HepG2 (cell line): ENCODE data around the gene GRK3. TPM values are rescaled to one million over a fixed set of nuclear protein-coding genes. Genes with fewer than 3 reads are reported as not detected.
"Not testable (repeated sequence)": the region's sequence is repeated elsewhere in the genome, so short reads cannot be mapped to it uniquely, and the experiment has no call there.

ENCODE experiments used
- ATAC-seq: fragments of 200-7000 bp; cut with Tn5 transposase; 3 replicates; pipeline ENCODE4 v1.9.1; 2020; ENCODE audit warnings: mild to moderate bottlenecking, moderate library complexity
- BruUV-seq: library from RNA; stranded (reverse); fragments of 400-500 nt; replicated peaks from 2 replicates; lab custom pipeline; 2021; lab: Mats Ljungman, UMichigan
- CTCF ChIA-PET: fragments of 300-600 bp; formaldehyde crosslinking; extraction: SDS; loops from one replicate; lab custom pipeline; 2021; ENCODE audit warnings: low total read pairs, inconsistent platforms, low intra/inter-chr PET ratio; lab: Yijun Ruan, JAX
- POLR2A ChIA-PET: fragments of 350-600 bp; sonication (Branson Sonifier 250); formaldehyde crosslinking; loops from one replicate; lab custom pipeline; 2020; ENCODE audit warnings: antibody characterized with exemption, inconsistent platforms; lab: Yijun Ruan, JAX
- DNase-seq: peaks from one replicate; pipeline ENCODE4 v3.0.0-alpha.2; 2015; ENCODE audit warnings: low spot score
- FAIRE-seq: peaks from 3 replicates; lab custom pipeline; 2011; peaks lifted over from hg19 to GRCh38; lab: Jason Lieb, UNC
- H2AFZ ChIP-seq: one replicate; pipeline ENCODE4 v1.6.1; 2011; ENCODE audit warnings: low read length, inconsistent platforms
- H3K27ac ChIP-seq: fragments of 300-600 bp; 3 replicates; pipeline ENCODE4 v1.8.0; 2011; ENCODE audit warnings: mixed run types, mild to moderate bottlenecking, mixed read lengths, low read length, inconsistent platforms; ENCODE audit not compliant: insufficient read depth; ENCODE audit errors: extremely low read length
- H3K27me3 ChIP-seq, 2 experiments: fragments of 200-600 bp in 1 of 2; 2 replicates in 1 of 2; 3 replicates in 1 of 2; pipeline versions ENCODE4 v1.6.0 to v1.8.0; 2011; ENCODE audit warnings: low read length in 2 of 2, mild to moderate bottlenecking in 2 of 2, moderate library complexity in 2 of 2, inconsistent platforms in 1 of 2; ENCODE audit not compliant: insufficient read depth in 2 of 2, control insufficient read depth in 1 of 2
- H3K36me3 ChIP-seq, 2 experiments: fragments of 200-600 bp in 1 of 2; replicated peaks in 1 of 2; 2 replicates in 1 of 2; 3 replicates in 1 of 2; pipeline versions ENCODE4 v1.5.1 to v1.8.0; 2011; ENCODE audit warnings: low read length in 2 of 2, inconsistent platforms in 1 of 2; ENCODE audit not compliant: insufficient read depth in 2 of 2, control insufficient read depth in 1 of 2
- H3K4me1 ChIP-seq: 2 replicates; pipeline ENCODE4 v1.5.1; 2012; ENCODE audit warnings: low read length, inconsistent platforms; ENCODE audit not compliant: insufficient read depth
- H3K4me2 ChIP-seq: 2 replicates; pipeline ENCODE4 v1.6.0; 2011; ENCODE audit warnings: low read depth, low read length, inconsistent platforms
- H3K4me3 ChIP-seq, 3 experiments: fragments of 200-600 bp in 1 of 3; sonication (generic), shearing (Covaris generic) in 1 of 3; replicated peaks in 1 of 3; 2 replicates each; pipeline ENCODE4 v1.5.1; 2011 to 2016; ENCODE audit warnings: low read length in 3 of 3, inconsistent platforms in 2 of 3, low read depth in 2 of 3, mild to moderate bottlenecking in 2 of 3, control low read depth in 1 of 3, mixed read lengths in 1 of 3; ENCODE audit not compliant: insufficient read depth in 1 of 3
- H3K79me2 ChIP-seq: one replicate; pipeline ENCODE4 v1.6.1; 2011; ENCODE audit warnings: low read length, inconsistent platforms; ENCODE audit not compliant: insufficient read depth
- H3K9ac ChIP-seq: 2 replicates; pipeline ENCODE4 v1.6.0; 2011; ENCODE audit warnings: mild to moderate bottlenecking, low read depth, low read length, inconsistent platforms; ENCODE audit not compliant: insufficient read depth
- H3K9me3 ChIP-seq: 2 replicates; pipeline ENCODE4 v1.5.1; 2012; ENCODE audit warnings: mild to moderate bottlenecking, low read length
- H4K20me1 ChIP-seq: 2 replicates; pipeline ENCODE4 v1.6.0; 2011; ENCODE audit warnings: inconsistent platforms, mild to moderate bottlenecking, low read length, moderate library complexity; ENCODE audit not compliant: insufficient read depth
- RCOR2 ChIP-seq: IDR thresholded peaks from 2 replicates; pipeline ENCODE4 v1.6.1; 2016; ENCODE audit warnings: missing biosample characterization, missing genetic modification reagents
- ZNF34 ChIP-seq: sonication (generic); formaldehyde crosslinking; IDR thresholded peaks from 2 replicates; pipeline ENCODE4 v1.4.0; 2020; ENCODE audit warnings: mild to moderate bottlenecking, missing genetic modification reagents, borderline replicate concordance
- WGBS: methylation state at CpG from one replicate; pipeline ENCODE4 v1.1.6; 2017; ENCODE audit warnings: low lambda C conversion rate; 5-methylcytosine and 5-hydroxymethylcytosine counted together
- in situ Hi-C: cut with HindIII; loops from 2 replicates; pipeline ENCODE4 v1.10.0; 2017; ENCODE audit warnings: low pct_unique_long_range_greater_than_20kb; ENCODE audit not compliant: extremely low pct_ligation_motif_present
- intact Hi-C: fragments of 100-400 bp; cut with micrococcal nuclease; formaldehyde crosslinking; loops from one replicate; pipeline ENCODE4 v1.10.0; 2022; ENCODE audit not compliant: unreplicated experiment
- polyA plus RNA-seq, 8 experiments: library from polyadenylated mRNA; depleted of rRNA in 3 of 8; stranded (reverse) in 7 of 8; unstranded in 1 of 8; fragments of >200 nt; fragmentation: Illumina TruSeq in 4 of 8; extraction: Trizol in 4 of 8; gene quantifications; 2 replicates each; pipeline versions ENCODE4 v1.2.1 to v1.2.3, GENCODE V29; 2011 to 2016; ENCODE audit warnings: low read depth in 4 of 8, missing spikeins in 1 of 8, mixed read lengths in 1 of 8; ENCODE audit not compliant: insufficient read depth in 1 of 8
- total RNA-seq, 5 experiments: library from RNA; depleted of rRNA; stranded (reverse); fragments of >200 nt; fragmentation: Illumina TruSeq; extraction: Trizol; gene quantifications; 2 replicates each; pipeline ENCODE4 v1.2.3, GENCODE V29; 2016; ENCODE audit warnings: low read depth in 1 of 5
- TF ChIP-seq, protein P1 (sequence below): sonication (generic); formaldehyde crosslinking; IDR thresholded peaks from 2 replicates; pipeline ENCODE4 v1.4.0; 2020; ENCODE audit warnings: missing genetic modification reagents, borderline replicate concordance
- TF ChIP-seq, protein P2 (sequence below): sonication (generic); formaldehyde crosslinking; IDR thresholded peaks from 2 replicates; pipeline ENCODE4 v1.4.0; 2020; ENCODE audit warnings: missing genetic modification reagents
- TF ChIP-seq, protein P3 (sequence below): sonication (generic); formaldehyde crosslinking; conservative IDR thresholded peaks from 2 replicates; pipeline ENCODE4 v1.8.0; 2022; ENCODE audit warnings: mild to moderate bottlenecking, moderate library complexity, missing genetic modification reagents

Gene GRK3
- total and polyA plus RNA-seq, 2 of the 13 experiments (the other 11 are each of a cell fraction or from before 2014, with no cell fraction given) = 8.5 to 16.7 TPM

DNA sequence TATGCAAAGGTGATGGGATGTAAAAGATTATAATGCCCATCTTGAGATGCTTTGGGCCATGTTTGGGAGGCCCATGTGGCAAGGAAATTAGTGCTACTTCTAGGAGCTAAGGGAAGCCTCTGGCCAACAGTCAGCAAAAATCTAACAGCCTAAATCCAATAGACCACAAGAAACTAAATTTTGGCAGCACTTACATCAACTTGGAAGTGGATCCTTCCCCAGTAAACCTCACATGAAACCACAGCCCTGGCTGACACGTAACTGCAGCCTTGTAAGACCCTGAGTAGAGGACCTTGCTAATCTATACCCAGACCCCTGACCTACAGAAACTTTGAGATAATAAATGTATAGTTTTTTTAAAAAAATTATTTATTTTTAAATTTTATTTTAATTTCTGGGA lies 13.1 kb upstream of the GRK3 start (continued):
- TF ChIP-seq, protein P1, sequence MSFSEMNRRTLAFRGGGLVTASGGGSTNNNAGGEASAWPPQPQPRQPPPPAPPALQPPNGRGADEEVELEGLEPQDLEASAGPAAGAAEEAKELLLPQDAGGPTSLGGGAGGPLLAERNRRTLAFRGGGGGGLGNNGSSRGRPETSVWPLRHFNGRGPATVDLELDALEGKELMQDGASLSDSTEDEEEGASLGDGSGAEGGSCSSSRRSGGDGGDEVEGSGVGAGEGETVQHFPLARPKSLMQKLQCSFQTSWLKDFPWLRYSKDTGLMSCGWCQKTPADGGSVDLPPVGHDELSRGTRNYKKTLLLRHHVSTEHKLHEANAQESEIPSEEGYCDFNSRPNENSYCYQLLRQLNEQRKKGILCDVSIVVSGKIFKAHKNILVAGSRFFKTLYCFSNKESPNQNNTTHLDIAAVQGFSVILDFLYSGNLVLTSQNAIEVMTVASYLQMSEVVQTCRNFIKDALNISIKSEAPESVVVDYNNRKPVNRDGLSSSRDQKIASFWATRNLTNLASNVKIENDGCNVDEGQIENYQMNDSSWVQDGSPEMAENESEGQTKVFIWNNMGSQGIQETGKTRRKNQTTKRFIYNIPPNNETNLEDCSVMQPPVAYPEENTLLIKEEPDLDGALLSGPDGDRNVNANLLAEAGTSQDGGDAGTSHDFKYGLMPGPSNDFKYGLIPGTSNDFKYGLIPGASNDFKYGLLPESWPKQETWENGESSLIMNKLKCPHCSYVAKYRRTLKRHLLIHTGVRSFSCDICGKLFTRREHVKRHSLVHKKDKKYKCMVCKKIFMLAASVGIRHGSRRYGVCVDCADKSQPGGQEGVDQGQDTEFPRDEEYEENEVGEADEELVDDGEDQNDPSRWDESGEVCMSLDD (CRISPR knock-in tag) = no peak

DNA sequence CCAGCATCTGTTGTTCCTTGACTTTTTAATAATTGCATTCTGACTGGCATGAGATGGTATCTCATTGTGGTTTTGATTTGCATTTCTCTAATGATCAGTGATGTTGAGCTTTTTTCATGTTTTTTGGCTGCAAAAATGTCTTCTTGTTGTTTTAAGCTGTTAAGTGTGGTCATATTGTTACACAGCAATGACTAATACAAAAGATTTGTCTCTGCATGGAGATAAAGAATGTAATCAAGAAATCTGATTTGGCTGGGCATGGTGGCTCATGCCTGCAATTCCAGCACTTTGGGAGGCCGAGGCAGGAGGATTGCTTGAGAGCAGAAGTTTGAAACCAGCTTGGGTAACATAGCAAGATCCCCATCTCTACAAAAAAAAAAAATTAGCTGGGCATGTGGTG lies 12.1 kb upstream of the GRK3 start:
- ATAC-seq, H3K36me3 ChIP-seq, in situ Hi-C loops, H3K9ac ChIP-seq, BruUV-seq, H3K27me3 ChIP-seq, H3K4me3 ChIP-seq, intact Hi-C loops, FAIRE-seq, H4K20me1 ChIP-seq, H3K4me2 ChIP-seq, H2AFZ ChIP-seq, H3K79me2 ChIP-seq, DNase-seq, H3K27ac ChIP-seq, POLR2A ChIA-PET, CTCF ChIA-PET, H3K9me3 ChIP-seq: not testable (repeated sequence)
- peaks cover 20% of the 10 kb centered on the region for H3K4me1 ChIP-seq
- WGBS = 61% methylated on average over 1 of the region's 1 CpG

DNA sequence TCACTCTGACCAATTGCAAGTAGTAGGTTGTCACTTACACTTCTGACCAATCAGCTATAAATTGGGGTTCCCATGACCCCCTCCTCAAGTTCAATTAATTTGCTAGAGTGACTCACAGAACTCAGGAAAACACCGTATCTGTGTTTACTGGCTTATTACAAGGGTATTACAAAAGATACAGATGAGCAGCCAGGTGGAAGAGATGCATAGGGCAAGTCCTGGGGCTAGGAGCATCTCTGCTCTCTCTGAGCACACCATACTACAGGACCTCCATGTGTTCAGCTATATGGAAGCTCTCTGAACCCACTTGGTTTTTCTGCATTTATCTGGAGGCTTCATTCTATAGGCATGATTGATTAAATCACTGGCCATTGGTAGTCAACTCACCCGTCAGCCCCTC lies 11.3 kb upstream of the GRK3 start:
- no peak for FAIRE-seq
- H3K9ac ChIP-seq = no peak overlapping the region
- H3K9me3 ChIP-seq = no peaks in the 10 kb centered on the region
- CTCF ChIA-PET = no interaction called here
- H3K36me3 ChIP-seq = no peaks in the 10 kb centered on the region
- no peaks in the 10 kb centered on the region for H4K20me1 ChIP-seq
- BruUV-seq = no TSS peak
- no peak for ATAC-seq
- intact Hi-C loops = no loop called here
- no peak overlapping the region for H3K4me2 ChIP-seq
- peaks cover 20% of the 10 kb centered on the region for H3K4me1 ChIP-seq
- in situ Hi-C loops = no loop called here
- H3K4me3 ChIP-seq = no peak overlapping the region
- no peak for DNase-seq
- peaks cover 0 to 1% of the 10 kb centered on the region in 2 experiments; a peak in 1 of 5 replicates for H3K27me3 ChIP-seq
- H2AFZ ChIP-seq = no peak overlapping the region
- H3K79me2 ChIP-seq = no peaks in the 10 kb centered on the region
- H3K27ac ChIP-seq = no peak overlapping the region
- WGBS = 60% methylated on average over 2 of the region's 2 CpGs
- POLR2A ChIA-PET = no interaction called here
- TF ChIP-seq RCOR2 (no peak), ZNF34 (no peak)
- TF ChIP-seq, protein P2, sequence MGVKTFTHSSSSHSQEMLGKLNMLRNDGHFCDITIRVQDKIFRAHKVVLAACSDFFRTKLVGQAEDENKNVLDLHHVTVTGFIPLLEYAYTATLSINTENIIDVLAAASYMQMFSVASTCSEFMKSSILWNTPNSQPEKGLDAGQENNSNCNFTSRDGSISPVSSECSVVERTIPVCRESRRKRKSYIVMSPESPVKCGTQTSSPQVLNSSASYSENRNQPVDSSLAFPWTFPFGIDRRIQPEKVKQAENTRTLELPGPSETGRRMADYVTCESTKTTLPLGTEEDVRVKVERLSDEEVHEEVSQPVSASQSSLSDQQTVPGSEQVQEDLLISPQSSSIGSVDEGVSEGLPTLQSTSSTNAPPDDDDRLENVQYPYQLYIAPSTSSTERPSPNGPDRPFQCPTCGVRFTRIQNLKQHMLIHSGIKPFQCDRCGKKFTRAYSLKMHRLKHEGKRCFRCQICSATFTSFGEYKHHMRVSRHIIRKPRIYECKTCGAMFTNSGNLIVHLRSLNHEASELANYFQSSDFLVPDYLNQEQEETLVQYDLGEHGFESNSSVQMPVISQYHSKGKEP (CRISPR knock-in tag) = no peak
- TF ChIP-seq, protein P3, sequence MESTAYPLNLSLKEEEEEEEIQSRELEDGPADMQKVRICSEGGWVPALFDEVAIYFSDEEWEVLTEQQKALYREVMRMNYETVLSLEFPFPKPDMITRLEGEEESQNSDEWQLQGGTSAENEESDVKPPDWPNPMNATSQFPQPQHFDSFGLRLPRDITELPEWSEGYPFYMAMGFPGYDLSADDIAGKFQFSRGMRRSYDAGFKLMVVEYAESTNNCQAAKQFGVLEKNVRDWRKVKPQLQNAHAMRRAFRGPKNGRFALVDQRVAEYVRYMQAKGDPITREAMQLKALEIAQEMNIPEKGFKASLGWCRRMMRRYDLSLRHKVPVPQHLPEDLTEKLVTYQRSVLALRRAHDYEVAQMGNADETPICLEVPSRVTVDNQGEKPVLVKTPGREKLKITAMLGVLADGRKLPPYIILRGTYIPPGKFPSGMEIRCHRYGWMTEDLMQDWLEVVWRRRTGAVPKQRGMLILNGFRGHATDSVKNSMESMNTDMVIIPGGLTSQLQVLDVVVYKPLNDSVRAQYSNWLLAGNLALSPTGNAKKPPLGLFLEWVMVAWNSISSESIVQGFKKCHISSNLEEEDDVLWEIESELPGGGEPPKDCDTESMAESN = no peak
